ENCODE results near the gene SLC39A7. TPM values are rescaled to one million over a fixed set of nuclear protein-coding genes. Genes with fewer than 3 reads are reported as not detected.

Gene SLC39A7
- total RNA-seq, 1 donor from 2014 or later = 225 TPM

DNA sequence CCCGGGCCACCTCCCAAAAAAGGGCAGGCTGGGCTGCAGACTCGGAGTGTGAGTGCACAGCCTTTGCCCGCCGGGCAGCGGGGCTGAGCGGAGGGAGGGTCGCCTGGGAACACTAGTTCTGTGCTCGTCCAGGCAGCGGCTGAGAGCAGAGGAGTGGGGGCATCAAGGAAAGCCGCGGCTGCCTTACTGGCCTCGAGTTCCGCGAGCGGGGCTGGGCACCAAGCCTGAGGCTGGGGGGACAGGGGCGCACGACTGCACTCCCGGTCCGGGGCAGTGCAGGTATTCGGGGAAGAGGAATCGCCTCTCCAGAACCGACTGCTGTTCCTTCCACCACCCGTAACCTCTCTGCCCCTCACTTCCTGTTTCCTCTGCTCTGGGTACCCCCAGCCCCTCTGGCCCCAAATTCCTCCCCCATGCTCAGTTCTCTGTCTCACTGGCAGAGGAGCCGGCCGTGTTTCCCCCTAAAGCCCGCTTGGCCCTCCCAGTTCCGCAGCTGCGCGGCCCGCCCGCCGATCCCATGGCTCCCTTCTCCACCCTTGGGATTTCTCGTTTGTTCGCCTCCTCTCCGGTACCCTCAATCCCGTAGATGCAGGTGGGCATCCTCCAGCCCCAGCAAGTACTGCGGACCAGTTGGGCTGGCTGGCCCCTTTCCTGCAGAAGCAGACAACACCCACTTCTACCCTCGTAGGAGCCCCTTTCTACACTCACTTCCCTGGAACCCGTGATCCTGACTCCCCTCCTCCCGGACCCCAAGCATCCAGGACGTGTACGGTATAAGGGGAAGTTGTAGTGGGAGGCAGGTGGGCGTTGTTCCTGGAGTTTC is 12.7 kb downstream of the SLC39A7 start:
- DNase-seq (ENCODE audit: low spot score) = no peak
- H3K27me3 Mint-ChIP-seq (ENCODE audit: low read depth) = peaks cover 4% of the 10 kb centered on the region
- no peak overlapping the region for H3K27ac Mint-ChIP-seq (ENCODE audit: unreplicated experiment)
- peaks cover 33% of the 10 kb centered on the region for H3K4me1 Mint-ChIP-seq (ENCODE audit: low read depth)
- no peaks in the 10 kb centered on the region for H3K9me3 Mint-ChIP-seq (ENCODE audit: low read depth)
- H3K36me3 Mint-ChIP-seq (ENCODE audit: low read depth) = peaks cover 9% of the 10 kb centered on the region
- TF ChIP-seq, protein P1, sequence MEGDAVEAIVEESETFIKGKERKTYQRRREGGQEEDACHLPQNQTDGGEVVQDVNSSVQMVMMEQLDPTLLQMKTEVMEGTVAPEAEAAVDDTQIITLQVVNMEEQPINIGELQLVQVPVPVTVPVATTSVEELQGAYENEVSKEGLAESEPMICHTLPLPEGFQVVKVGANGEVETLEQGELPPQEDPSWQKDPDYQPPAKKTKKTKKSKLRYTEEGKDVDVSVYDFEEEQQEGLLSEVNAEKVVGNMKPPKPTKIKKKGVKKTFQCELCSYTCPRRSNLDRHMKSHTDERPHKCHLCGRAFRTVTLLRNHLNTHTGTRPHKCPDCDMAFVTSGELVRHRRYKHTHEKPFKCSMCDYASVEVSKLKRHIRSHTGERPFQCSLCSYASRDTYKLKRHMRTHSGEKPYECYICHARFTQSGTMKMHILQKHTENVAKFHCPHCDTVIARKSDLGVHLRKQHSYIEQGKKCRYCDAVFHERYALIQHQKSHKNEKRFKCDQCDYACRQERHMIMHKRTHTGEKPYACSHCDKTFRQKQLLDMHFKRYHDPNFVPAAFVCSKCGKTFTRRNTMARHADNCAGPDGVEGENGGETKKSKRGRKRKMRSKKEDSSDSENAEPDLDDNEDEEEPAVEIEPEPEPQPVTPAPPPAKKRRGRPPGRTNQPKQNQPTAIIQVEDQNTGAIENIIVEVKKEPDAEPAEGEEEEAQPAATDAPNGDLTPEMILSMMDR (IDR thresholded peaks at IDR 0.05) = no peak
- peak overlapping the region; percentile 88 for H3K4me3 Mint-ChIP-seq (ENCODE audit: unreplicated experiment)

DNA sequence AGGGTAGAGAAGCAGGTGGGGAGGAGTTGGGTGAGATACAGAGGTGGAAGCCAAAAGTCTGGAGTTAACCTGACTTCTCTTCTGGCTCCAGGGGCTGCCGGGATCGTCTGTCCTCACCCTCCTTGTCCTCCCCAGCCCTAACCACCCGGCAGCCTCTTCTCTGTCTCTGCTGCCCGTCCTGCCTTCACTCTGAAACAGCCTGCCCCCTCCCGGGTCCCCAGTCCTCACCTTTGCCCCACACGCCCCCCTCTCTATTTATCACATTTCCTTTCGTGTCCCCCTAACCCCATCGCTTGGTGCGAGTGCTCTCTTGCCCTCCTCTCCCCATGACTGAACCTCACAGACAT is 13.3 kb downstream of the SLC39A7 start:
- peaks cover 9% of the 10 kb centered on the region for H3K36me3 Mint-ChIP-seq (ENCODE audit: low read depth)
- H3K9me3 Mint-ChIP-seq (ENCODE audit: low read depth) = no peaks in the 10 kb centered on the region
- DNase-seq (ENCODE audit: low spot score) = no peak
- TF ChIP-seq, protein P1 (IDR thresholded peaks at IDR 0.05) = no peak
- H3K4me1 Mint-ChIP-seq (ENCODE audit: low read depth) = peaks cover 29% of the 10 kb centered on the region
- peak overlapping the region; percentile 27 for H3K27ac Mint-ChIP-seq (ENCODE audit: unreplicated experiment)
- peak overlapping the region; percentile 88 for H3K4me3 Mint-ChIP-seq (ENCODE audit: unreplicated experiment)
- H3K27me3 Mint-ChIP-seq (ENCODE audit: low read depth) = peaks cover 4% of the 10 kb centered on the region

DNA sequence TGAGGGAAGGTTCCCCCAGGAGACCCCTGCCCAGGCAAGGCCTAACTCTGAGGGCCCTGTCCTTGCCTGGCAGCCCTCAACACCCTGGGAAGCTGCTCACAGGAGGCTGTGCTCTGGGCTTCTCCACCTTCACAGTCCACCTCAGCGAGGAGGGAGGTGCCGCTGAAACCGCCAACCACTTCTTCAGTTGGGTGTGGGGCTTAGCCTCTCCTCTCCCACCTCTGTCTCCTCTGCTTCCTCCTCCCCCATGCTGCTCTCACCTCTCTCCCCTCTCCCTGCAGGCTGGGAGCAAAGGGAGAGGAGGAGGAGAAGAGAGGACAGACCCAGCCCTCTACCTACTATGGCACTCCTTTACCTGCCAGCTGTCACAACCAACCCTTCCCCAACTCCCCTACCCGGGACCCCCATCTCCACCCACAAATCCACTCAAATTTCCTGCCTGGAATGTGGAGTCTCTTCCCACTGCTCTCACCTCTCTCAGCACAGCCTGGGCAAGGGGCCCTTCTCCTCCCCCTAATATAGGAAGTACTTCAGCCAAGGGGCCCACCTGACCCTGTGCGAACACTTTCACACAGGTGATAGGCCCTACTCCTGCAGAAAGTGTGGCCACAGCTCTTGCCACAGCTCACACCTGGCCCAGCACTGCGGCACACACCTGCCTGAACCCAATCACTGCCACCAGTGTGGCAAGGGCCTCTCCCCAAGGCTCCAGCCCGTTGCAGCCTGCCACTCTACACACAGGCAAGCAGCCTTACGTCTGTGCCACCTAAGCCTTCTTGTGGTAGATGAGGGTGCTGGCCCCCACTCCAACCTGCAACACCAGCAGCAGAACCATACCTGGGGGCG is 14.8 kb downstream of the SLC39A7 start:
- H3K36me3 Mint-ChIP-seq (ENCODE audit: low read depth) = peaks cover 1% of the 10 kb centered on the region
- DNase-seq (ENCODE audit: low spot score) = no peak
- TF ChIP-seq, protein P1 (IDR thresholded peaks at IDR 0.05) = no peak
- H3K27me3 Mint-ChIP-seq (ENCODE audit: low read depth) = peaks cover 4% of the 10 kb centered on the region
- no peaks in the 10 kb centered on the region for H3K9me3 Mint-ChIP-seq (ENCODE audit: low read depth)
- peaks cover 24% of the 10 kb centered on the region for H3K4me1 Mint-ChIP-seq (ENCODE audit: low read depth)
- no peak overlapping the region for H3K27ac Mint-ChIP-seq (ENCODE audit: unreplicated experiment)
- no peak overlapping the region for H3K4me3 Mint-ChIP-seq (ENCODE audit: unreplicated experiment)

DNA sequence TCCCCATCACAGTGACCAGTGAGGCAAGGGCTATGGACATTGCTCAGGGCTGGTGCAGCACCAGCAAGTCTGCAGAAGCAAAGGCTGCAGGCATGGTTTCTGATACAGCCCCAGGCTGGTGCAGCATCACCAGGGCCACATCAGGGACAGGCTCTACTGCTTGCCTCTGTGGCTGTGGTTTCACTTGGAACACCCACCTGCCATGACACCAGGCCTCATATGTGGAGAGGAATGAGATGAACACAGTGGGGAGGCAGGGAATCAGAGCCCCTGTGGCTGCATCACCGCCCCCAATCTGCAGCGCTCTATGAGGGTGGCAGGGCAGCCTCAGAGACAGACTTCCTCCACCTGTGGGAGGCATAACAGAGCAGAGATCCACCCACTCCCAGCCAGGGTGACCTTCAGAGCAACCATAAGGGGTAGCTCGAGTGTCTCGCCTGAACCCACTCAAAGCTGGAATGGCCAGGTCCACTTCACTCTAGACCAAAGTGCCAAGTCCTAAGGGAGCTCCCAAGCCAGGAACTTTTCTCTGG is 15.5 kb downstream of the SLC39A7 start:
- Mint-ChIP-seq H3K27me3 (ENCODE audit: low read depth) (peaks cover 6% of the 10 kb centered on the region), H3K27ac (ENCODE audit: unreplicated experiment) (no peak overlapping the region), H3K9me3 (ENCODE audit: low read depth) (no peaks in the 10 kb centered on the region), H3K36me3 (ENCODE audit: low read depth) (no peaks in the 10 kb centered on the region), H3K4me3 (ENCODE audit: unreplicated experiment) (no peak overlapping the region), H3K4me1 (ENCODE audit: low read depth) (peaks cover 24% of the 10 kb centered on the region)
- TF ChIP-seq, protein P1 (IDR thresholded peaks at IDR 0.05) = no peak
- no peak for DNase-seq (ENCODE audit: low spot score)

DNA sequence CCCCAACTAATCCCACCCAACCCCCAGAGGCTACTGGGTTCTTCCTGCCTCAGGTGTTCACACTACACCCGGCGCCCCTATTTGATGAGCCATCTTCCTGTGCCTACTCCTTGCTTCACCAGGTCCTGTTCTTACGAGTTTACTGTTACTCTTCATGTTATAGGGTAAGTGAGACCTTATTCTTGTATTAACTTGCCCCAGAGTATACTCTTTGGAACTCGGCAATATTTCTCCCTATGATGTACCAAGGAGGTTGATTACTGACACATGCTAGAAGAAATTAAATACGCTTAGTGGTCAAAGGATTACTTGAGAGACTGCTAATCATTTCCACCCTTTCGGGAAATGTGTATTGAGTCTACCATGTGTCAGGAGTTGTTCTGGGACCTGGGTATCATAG is 16.6 kb downstream of the SLC39A7 start:
- no peak overlapping the region for H3K4me3 Mint-ChIP-seq (ENCODE audit: unreplicated experiment)
- no peaks in the 10 kb centered on the region for H3K36me3 Mint-ChIP-seq (ENCODE audit: low read depth)
- H3K27me3 Mint-ChIP-seq (ENCODE audit: low read depth) = peaks cover 14% of the 10 kb centered on the region
- no peak for DNase-seq (ENCODE audit: low spot score)
- H3K27ac Mint-ChIP-seq (ENCODE audit: unreplicated experiment) = no peak overlapping the region
- H3K9me3 Mint-ChIP-seq (ENCODE audit: low read depth) = no peaks in the 10 kb centered on the region
- TF ChIP-seq, protein P1 (IDR thresholded peaks at IDR 0.05) = no peak
- H3K4me1 Mint-ChIP-seq (ENCODE audit: low read depth) = peaks cover 20% of the 10 kb centered on the region

All from chondrocyte (in vitro differentiated cells).